Tibial nerve (tissue), 4 donors: Measurements from ENCODE around the gene MYBBP1A. TPM values are rescaled to one million over a fixed set of nuclear protein-coding genes. Genes with fewer than 3 reads are reported as not detected.
A peak's percentile ranks its signal among the peaks of the same experiment; 100 is the strongest.

Source experiments
- DNase-seq, 2 donors: peaks; one replicate each; pipeline ENCODE4 v3.0.0-alpha.2; 2019; ENCODE audit warnings: low spot score in 2 of 2
- H3K27ac ChIP-seq, 4 donors: fragments of 200-600 bp; sonication (generic) in 3 of 4; one replicate each; pipeline ENCODE4 v1.5.1; 2017 to 2019; ENCODE audit warnings: mild to moderate bottlenecking in 1 of 4
- H3K27me3 ChIP-seq, 2 donors: fragments of 200-600 bp; sonication (generic) in 1 of 2; one replicate each; pipeline versions ENCODE4 v1.5.1 to v1.6.0; 2017 to 2019
- H3K36me3 ChIP-seq, 3 donors: fragments of 200-600 bp; sonication (generic); one replicate each; pipeline ENCODE4 v1.5.1; 2018 to 2019
- H3K4me1 ChIP-seq, 4 donors: fragments of 200-600 bp; sonication (generic) in 3 of 4; one replicate each; pipeline ENCODE4 v1.5.1; 2017 to 2019
- H3K4me3 ChIP-seq, 4 donors: fragments of 200-600 bp; sonication (generic) in 3 of 4; one replicate each; pipeline ENCODE4 v1.5.1; 2017 to 2019; ENCODE audit warnings: mild to moderate bottlenecking in 1 of 4, moderate library complexity in 1 of 4
- H3K9me3 ChIP-seq, 4 donors: fragments of 200-600 bp; sonication (generic) in 3 of 4; one replicate each; pipeline ENCODE4 v1.5.1; 2017 to 2019
- EP300 ChIP-seq, 2 donors: sonication (generic); formaldehyde crosslinking; IDR thresholded peaks; one replicate each; pipeline ENCODE4 v1.6.1; 2017; ENCODE audit warnings: antibody characterized with exemption in 2 of 2, mild to moderate bottlenecking in 1 of 2
- POLR2A ChIP-seq, 2 donors: fragments of 450-650 bp; IDR thresholded peaks; one replicate each; pipeline ENCODE4 v1.6.1; 2017; ENCODE audit warnings: antibody characterized with exemption in 2 of 2, mild to moderate bottlenecking in 2 of 2, moderate library complexity in 2 of 2
- WGBS, 2 donors: methylation state at CpG; one replicate each; pipeline ENCODE4 v1.1.5; 2018; 5-methylcytosine and 5-hydroxymethylcytosine counted together
- total RNA-seq, 4 donors: library from RNA; depleted of rRNA; stranded (reverse); fragments of >200 nt; gene quantifications; one replicate each; pipeline ENCODE4 v1.1.0, GENCODE V29; 2016
- TF ChIP-seq, protein P1 (sequence below), 5 experiments: fragments of 200-600 bp in 3 of 5; fragments of 450-650 bp in 2 of 5; sonication (generic) in 3 of 5; IDR thresholded peaks; one replicate each; pipeline ENCODE4 v1.5.1; 2016 to 2019; ENCODE audit warnings: antibody characterized with exemption in 5 of 5, mild to moderate bottlenecking in 3 of 5, moderate library complexity in 2 of 5

MYBBP1A gene
- total RNA-seq, 4 donors from 2014 or later, result 53.8 to 119 (median 54.4) TPM

DNA sequence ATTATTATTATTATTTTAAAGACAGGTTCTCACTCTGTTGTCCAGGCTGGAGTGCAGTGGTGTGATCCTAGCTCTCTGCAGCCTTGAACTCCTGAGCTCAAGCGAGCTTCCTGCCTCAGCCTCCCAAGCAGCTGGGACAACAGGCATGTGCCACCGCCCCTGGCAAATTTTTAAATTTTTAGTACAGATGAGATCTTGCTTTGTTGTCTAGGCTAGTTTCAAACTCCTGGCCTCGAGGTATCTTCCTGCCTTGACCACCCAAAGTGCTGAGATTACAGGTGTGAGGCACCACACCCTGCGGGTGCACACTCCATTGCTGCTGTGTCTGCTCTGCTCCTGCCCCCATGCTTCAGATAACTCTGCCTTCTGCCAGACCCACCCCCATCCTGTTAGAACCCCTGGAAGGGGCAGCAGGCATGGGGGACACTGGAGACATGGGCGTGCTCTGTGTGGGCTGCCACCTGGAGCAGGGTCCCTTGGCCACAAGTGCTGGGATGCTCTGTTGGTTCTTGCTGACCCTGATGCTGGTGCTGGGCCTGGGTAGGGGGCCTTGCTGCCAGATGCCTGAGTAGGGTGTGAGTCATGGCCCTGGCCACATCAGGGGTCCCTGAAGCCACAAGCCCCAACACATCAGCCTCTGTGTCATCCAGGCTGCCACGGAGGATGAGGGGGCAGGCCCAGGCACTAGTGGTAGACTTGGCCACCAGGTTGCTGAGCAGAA is 2.6 kb upstream of the MYBBP1A start:
- H3K4me1 ChIP-seq, result peaks cover 0 to 24% (median 16%) of the 10 kb centered on the region in 4 donors
- H3K4me3 ChIP-seq, result no peak overlapping the region
- DNase-seq, result no peak
- no peaks in the 10 kb centered on the region for H3K27me3 ChIP-seq
- TF ChIP-seq POLR2A (IDR thresholded peaks at IDR 0.05), result no peak
- 94 to 95% methylated on average over 6 of the region's 6 CpGs for WGBS, 2 donors
- H3K9me3 ChIP-seq, result no peaks in the 10 kb centered on the region
- H3K36me3 ChIP-seq, result peaks cover 0 to 13% (median 0%) of the 10 kb centered on the region in 3 donors
- H3K27ac ChIP-seq, result no peak overlapping the region

GRCh38 chr17:4556996-4557395 is 1.8 kb upstream of the MYBBP1A start:
- Histone ChIP-seq H3K4me1 (peaks cover 0 to 24% (median 16%) of the 10 kb centered on the region in 4 donors), H3K27me3 (no peaks in the 10 kb centered on the region), H3K36me3 (peaks cover 0 to 21% (median 4%) of the 10 kb centered on the region in 3 donors), H3K9me3 (no peaks in the 10 kb centered on the region), H3K4me3 (no peak overlapping the region), H3K27ac (no peak overlapping the region)
- TF ChIP-seq, protein P1, sequence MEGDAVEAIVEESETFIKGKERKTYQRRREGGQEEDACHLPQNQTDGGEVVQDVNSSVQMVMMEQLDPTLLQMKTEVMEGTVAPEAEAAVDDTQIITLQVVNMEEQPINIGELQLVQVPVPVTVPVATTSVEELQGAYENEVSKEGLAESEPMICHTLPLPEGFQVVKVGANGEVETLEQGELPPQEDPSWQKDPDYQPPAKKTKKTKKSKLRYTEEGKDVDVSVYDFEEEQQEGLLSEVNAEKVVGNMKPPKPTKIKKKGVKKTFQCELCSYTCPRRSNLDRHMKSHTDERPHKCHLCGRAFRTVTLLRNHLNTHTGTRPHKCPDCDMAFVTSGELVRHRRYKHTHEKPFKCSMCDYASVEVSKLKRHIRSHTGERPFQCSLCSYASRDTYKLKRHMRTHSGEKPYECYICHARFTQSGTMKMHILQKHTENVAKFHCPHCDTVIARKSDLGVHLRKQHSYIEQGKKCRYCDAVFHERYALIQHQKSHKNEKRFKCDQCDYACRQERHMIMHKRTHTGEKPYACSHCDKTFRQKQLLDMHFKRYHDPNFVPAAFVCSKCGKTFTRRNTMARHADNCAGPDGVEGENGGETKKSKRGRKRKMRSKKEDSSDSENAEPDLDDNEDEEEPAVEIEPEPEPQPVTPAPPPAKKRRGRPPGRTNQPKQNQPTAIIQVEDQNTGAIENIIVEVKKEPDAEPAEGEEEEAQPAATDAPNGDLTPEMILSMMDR (IDR thresholded peaks at IDR 0.05), result no peak
- no peak for TF ChIP-seq EP300 (IDR thresholded peaks at IDR 0.05)
- TF ChIP-seq POLR2A (IDR thresholded peaks at IDR 0.05), result no peak
- no peak for DNase-seq
- 76 to 88% methylated on average over 3 to 4 of the region's 4 CpGs for WGBS, 2 donors

DNA sequence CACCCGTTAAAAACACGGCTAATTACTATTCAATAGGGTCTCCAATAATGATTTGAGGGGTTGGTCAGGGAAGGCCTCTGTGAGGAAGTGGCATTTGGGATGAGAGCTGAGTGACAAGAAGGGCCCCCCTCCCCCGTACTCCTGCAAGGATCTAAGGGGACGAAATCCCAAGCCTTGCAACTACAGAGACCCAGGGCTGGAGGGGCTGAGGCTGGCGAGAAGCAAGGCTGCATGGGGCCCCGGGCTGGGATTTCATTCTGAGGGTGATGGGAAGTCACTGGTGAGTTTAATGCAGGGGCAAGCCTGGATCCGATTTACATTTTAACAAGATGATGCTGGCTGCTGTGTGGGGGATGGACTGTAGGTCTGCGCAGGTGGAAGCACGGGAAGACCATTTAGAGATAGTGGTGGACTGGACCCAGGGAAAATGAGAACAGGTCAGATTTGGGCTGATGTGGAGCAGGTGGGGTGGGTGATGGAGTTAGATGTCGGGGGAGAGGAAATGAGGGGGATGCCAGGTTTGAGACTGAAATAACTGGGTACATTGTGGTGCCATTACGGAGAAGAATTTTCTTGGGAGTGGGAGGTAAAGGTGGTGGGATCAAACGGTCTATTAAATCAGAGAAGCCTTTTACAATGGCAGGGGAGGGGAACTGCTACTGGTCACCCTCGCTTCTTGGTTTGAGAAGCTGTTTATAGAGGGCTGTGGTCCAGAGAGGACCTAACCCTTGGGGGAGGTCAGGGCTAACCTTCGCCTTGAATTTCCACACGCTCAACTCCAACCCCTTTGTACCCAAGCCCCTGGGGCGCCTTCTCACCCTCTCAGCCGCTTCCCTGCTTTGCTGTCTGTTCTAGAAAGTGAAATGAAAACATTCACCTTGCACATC is 932 bp upstream of the MYBBP1A start:
- no peak for DNase-seq
- Histone ChIP-seq H3K4me3 (peak overlapping the region; percentile 79 to 96 (median 92)), H3K9me3 (no peaks in the 10 kb centered on the region), H3K4me1 (peaks cover 0 to 24% (median 16%) of the 10 kb centered on the region in 4 donors), H3K27me3 (no peaks in the 10 kb centered on the region), H3K27ac (peak overlapping the region; percentile 51 to 86 (median 84)), H3K36me3 (peaks cover 0 to 30% (median 5%) of the 10 kb centered on the region in 3 donors)
- no peak for TF ChIP-seq POLR2A (IDR thresholded peaks at IDR 0.05)
- TF ChIP-seq, protein P1 (IDR thresholded peaks at IDR 0.05), result no peak
- no peak for TF ChIP-seq EP300 (IDR thresholded peaks at IDR 0.05)
- WGBS, 2 donors, result 50 to 55% methylated on average over 17 of the region's 17 CpGs

DNA sequence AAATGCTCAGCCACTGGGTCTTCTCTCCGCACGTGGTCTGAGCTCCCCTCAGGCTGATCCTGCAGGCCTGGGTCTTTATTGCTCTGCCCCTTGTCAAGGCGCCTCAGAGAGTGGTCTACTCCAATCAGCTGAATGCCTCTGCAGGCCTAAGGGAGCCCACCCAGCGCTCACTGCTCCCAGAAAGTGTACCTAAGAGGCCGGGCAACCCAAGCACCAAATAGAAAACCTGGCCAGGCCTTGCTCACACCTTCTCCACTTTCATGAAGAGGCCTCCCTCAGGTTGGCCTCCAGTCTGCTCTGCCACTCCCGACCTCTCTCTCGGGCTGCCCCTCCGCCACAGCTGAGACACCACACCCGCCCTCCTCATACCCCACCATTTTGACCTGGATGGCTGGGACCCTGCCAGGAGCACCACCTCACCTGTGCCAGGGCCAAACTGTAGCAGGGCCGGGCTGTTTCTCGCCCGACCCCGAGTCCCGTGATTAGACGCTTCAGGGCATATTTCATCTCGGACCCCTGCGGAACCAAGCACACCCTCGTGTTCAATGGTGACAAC is 665 bp downstream of the MYBBP1A start:
- peaks cover 0 to 24% (median 16%) of the 10 kb centered on the region in 4 donors for H3K4me1 ChIP-seq
- TF ChIP-seq POLR2A (IDR thresholded peaks at IDR 0.05) (no peak), EP300 (IDR thresholded peaks at IDR 0.05) (no peak)
- TF ChIP-seq, protein P1 (IDR thresholded peaks at IDR 0.05), result no peak

DNA sequence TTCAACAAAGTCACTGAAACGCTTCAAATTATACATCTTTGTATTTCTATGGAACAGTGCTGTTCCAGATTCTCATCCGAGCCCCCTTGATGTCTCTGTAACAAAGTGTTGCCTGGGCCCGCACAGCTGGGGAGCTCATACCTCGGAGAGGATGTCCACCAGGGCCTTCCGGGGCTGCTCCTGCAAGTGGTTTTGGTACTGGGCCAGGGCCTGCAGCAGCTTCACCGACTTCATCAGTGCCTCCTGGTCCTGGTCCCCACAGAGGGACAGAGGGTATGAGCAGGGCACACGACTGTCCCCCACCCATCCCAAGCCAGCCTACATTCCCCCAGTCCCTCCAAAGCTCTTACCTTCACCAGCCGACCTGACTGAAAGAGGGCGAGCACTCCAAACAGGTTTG is 1.5 kb downstream of the MYBBP1A start:
- TF ChIP-seq, protein P1 (IDR thresholded peaks at IDR 0.05), result no peak
- no peak for TF ChIP-seq POLR2A (IDR thresholded peaks at IDR 0.05)
- TF ChIP-seq EP300 (IDR thresholded peaks at IDR 0.05), result no peak
- Histone ChIP-seq H3K9me3 (no peaks in the 10 kb centered on the region), H3K4me3 (peak overlapping the region in 1 of 4 donors; percentile 93), H3K36me3 (peaks cover 0 to 54% (median 22%) of the 10 kb centered on the region in 3 donors), H3K27ac (no peak overlapping the region), H3K4me1 (peaks cover 0 to 24% (median 16%) of the 10 kb centered on the region in 4 donors), H3K27me3 (no peaks in the 10 kb centered on the region)
- DNase-seq, result no peak
- 77 to 85% methylated on average over 9 of the region's 9 CpGs for WGBS, 2 donors

More for the DNA sequence above, 665 bp downstream of the MYBBP1A start:
- DNase-seq, result no peak
- H3K4me3 ChIP-seq, result peak overlapping the region; percentile 79 to 96 (median 92)
- WGBS, 2 donors, result 17 to 25% methylated on average over 8 to 16 of the region's 18 CpGs
- H3K27ac ChIP-seq, result peak overlapping the region in 3 of 4 donors; percentile 83 to 86 (median 84)
- peaks cover 0 to 46% (median 14%) of the 10 kb centered on the region in 3 donors for H3K36me3 ChIP-seq
- no peaks in the 10 kb centered on the region for H3K27me3 ChIP-seq
- no peaks in the 10 kb centered on the region for H3K9me3 ChIP-seq
